CD4-positive, alpha-beta T cell treated with Interleukin-10 for 1 hour (primary cell): ENCODE results near the gene LRIG2.
"Not testable (repeated sequence)": the region's sequence is repeated elsewhere in the genome, so short reads cannot be mapped to it uniquely, and the experiment has no call there.

Source experiments
- DNase-seq: peaks from one replicate; pipeline ENCODE4 v3.0.0-alpha.2; 2020

Gene LRIG2

GRCh38 chr1:113133759-113134158 lies 60.8 kb downstream of the LRIG2 start:
- no peak for DNase-seq

GRCh38 chr1:113135460-113135859 lies 62.5 kb downstream of the LRIG2 start:
- DNase-seq = no peak

GRCh38 chr1:113136476-113136875 lies 63.5 kb downstream of the LRIG2 start:
- DNase-seq = no peak

- no peak for DNase-seq
Measured at GRCh38 chr1:113137563-113137962, 64.6 kb downstream of the LRIG2 start.

GRCh38 chr1:113138778-113139177 lies 65.8 kb downstream of the LRIG2 start:
- DNase-seq = no peak

GRCh38 chr1:113140176-113140575 lies 67.2 kb downstream of the LRIG2 start:
- DNase-seq = no peak

- DNase-seq = peak; percentile 62
Measured at GRCh38 chr1:113140588-113141446, 67.8 kb downstream of the LRIG2 start.

GRCh38 chr1:113141650-113142473 lies 68.9 kb downstream of the LRIG2 start:
- DNase-seq = no peak

GRCh38 chr1:113142791-113143190 lies 69.8 kb downstream of the LRIG2 start:
- no peak for DNase-seq

- DNase-seq = peak; percentile 24
Measured at GRCh38 chr1:113146242-113147072, 73.5 kb downstream of the LRIG2 start.

GRCh38 chr1:113147073-113147625 lies 74.2 kb downstream of the LRIG2 start:
- DNase-seq = no peak

GRCh38 chr1:113147826-113148225 lies 74.8 kb downstream of the LRIG2 start:
- DNase-seq = no peak

GRCh38 chr1:113150494-113150893 lies 77.5 kb downstream of the LRIG2 start:
- not testable (repeated sequence) for DNase-seq

- DNase-seq = no peak
Measured at GRCh38 chr1:113153116-113153803, 80.3 kb downstream of the LRIG2 start.

GRCh38 chr1:113156368-113156767 lies 83.4 kb downstream of the LRIG2 start:
- DNase-seq = no peak

- not testable (repeated sequence) for DNase-seq
Measured at GRCh38 chr1:113158743-113159142, 85.7 kb downstream of the LRIG2 start.

- DNase-seq = no peak
Measured at GRCh38 chr1:113166473-113166872, 93.5 kb downstream of the LRIG2 start.

GRCh38 chr1:113168946-113169345 lies 95.9 kb downstream of the LRIG2 start:
- no peak for DNase-seq

- no peak for DNase-seq
Measured at GRCh38 chr1:113169591-113169990, 96.6 kb downstream of the LRIG2 start.

GRCh38 chr1:113170519-113170918 lies 97.5 kb downstream of the LRIG2 start:
- no peak for DNase-seq

- no peak for DNase-seq
Measured at GRCh38 chr1:113178106-113178505, 105.1 kb downstream of the LRIG2 start.

GRCh38 chr1:113178522-113178921 lies 105.5 kb downstream of the LRIG2 start:
- no peak for DNase-seq
